Measurements from ENCODE around the gene DAND5. TPM values are rescaled to one million over a fixed set of nuclear protein-coding genes. Genes with fewer than 3 reads are reported as not detected.
A peak's percentile ranks its signal among the peaks of the same experiment; 100 is the strongest.

DAND5 gene
- total RNA-seq, 1 donor from 2014 or later = not detected

DNA sequence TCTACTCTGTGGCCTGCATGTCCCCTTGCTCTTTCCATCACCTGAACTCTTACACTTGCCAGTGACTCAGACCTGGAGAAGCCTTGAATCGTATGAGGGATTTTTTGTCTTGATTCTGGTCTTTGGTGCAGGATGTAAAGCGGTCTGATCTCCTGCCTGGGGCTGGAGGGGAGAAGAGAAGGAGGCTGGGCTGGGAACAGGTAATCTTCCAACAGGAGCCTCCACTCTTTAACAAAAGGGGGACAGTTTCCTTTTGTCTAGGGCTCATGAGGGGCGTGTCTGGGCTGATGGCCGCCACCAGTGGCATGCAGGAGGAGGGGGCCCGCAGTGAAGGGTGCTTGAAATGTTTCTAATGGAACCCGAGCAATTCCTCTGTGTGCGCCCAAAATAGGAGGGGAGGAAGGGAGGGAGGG lies 50.6 kb downstream of the DAND5 start:
- Mint-ChIP-seq H3K36me3 (peaks cover 6% of the 10 kb centered on the region), H3K27ac (no peak overlapping the region), H3K9me3 (no peaks in the 10 kb centered on the region), H3K27me3 (ENCODE audit: low read depth) (peaks cover 96% of the 10 kb centered on the region), H3K4me1 (peaks cover 60% of the 10 kb centered on the region), H3K4me3 (no peak overlapping the region)
- no peak for DNase-seq (ENCODE audit: low spot score in 2 of 2, unreplicated experiment in 2 of 2)
- TF ChIP-seq, protein P1, sequence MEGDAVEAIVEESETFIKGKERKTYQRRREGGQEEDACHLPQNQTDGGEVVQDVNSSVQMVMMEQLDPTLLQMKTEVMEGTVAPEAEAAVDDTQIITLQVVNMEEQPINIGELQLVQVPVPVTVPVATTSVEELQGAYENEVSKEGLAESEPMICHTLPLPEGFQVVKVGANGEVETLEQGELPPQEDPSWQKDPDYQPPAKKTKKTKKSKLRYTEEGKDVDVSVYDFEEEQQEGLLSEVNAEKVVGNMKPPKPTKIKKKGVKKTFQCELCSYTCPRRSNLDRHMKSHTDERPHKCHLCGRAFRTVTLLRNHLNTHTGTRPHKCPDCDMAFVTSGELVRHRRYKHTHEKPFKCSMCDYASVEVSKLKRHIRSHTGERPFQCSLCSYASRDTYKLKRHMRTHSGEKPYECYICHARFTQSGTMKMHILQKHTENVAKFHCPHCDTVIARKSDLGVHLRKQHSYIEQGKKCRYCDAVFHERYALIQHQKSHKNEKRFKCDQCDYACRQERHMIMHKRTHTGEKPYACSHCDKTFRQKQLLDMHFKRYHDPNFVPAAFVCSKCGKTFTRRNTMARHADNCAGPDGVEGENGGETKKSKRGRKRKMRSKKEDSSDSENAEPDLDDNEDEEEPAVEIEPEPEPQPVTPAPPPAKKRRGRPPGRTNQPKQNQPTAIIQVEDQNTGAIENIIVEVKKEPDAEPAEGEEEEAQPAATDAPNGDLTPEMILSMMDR (IDR thresholded peaks at IDR 0.05; ENCODE audit: unreplicated experiment) = no peak

DNA sequence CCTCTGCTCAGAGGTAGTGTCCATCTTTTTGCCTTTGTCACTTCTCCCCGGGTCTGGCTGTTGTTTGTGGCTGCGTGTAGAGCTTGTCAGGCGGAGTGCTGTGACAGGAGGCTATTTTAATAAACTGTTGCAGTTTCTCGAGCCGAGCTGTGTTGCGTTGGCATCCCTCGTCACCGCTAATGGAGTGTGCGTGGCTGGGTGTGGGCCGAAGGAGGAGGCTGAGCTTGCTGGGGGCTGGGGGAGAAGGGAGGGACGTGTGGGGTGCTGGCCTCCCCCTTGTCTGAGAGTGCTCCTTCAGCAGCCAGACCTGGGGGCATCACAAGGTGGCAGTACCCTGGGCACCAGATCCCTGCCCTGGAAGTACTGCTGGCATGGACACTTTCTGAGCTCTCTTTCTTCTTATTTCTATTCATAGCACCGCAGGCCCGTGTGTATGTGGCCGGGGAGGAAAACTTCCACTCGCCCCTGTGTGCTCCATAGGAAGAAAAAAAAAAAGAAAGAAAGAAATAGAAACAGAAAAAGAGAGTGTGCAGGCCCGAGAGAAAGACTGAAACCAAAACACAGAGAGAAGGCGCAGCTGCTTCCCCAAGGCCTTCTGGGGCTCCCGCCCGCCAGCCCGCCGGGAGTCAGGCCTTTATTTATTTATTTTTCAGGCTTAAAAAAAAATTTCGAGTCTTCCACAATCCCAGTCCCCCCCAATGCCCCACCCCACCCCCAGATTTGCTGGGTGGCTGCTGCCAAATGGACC lies 52.9 kb downstream of the DAND5 start:
- peak overlapping the region; percentile 53 for H3K27ac Mint-ChIP-seq
- TF ChIP-seq, protein P1 (IDR thresholded peaks at IDR 0.05; ENCODE audit: unreplicated experiment) = no peak
- no peaks in the 10 kb centered on the region for H3K9me3 Mint-ChIP-seq
- DNase-seq (ENCODE audit: low spot score in 2 of 2, unreplicated experiment in 2 of 2) = no peak
- peaks cover 67% of the 10 kb centered on the region for H3K4me1 Mint-ChIP-seq
- H3K4me3 Mint-ChIP-seq = peak overlapping the region; percentile 23
- H3K36me3 Mint-ChIP-seq = peaks cover 25% of the 10 kb centered on the region
- peaks cover 97% of the 10 kb centered on the region for H3K27me3 Mint-ChIP-seq (ENCODE audit: low read depth)

- Mint-ChIP-seq H3K27ac (peak overlapping the region; percentile 76), H3K27me3 (ENCODE audit: low read depth) (peaks cover 97% of the 10 kb centered on the region), H3K9me3 (no peaks in the 10 kb centered on the region), H3K4me3 (peak overlapping the region; percentile 54), H3K4me1 (peaks cover 59% of the 10 kb centered on the region), H3K36me3 (peaks cover 25% of the 10 kb centered on the region)
- TF ChIP-seq, protein P1 (IDR thresholded peaks at IDR 0.05; ENCODE audit: unreplicated experiment) = no peak
- no peak for DNase-seq (ENCODE audit: low spot score in 2 of 2, unreplicated experiment in 2 of 2)
Measured at GRCh38 chr19:13022859-13023636, 53.7 kb downstream of the DAND5 start.

DNA sequence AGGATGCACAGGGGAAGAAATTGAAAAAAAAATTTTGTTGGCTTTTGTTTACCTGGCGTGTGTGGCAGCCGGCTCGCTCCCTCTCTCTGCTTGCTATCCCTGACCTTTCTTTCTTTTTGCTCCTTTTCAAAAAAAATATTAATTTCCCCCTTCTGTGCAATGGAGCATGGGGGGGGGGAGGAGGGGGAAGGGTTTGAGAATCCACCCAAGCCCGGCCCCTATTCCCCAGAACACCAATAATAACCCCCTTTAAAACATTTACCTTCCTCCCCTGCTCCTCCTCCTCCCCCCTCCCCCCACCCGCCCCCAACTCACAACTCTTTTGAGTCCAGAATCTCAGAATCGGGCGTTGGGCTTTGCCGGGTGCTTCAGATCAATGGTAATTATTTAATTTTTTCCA lies 54.3 kb downstream of the DAND5 start:
- H3K27ac Mint-ChIP-seq = no peak overlapping the region
- TF ChIP-seq, protein P1 (IDR thresholded peaks at IDR 0.05; ENCODE audit: unreplicated experiment) = no peak
- H3K27me3 Mint-ChIP-seq (ENCODE audit: low read depth) = peaks cover 97% of the 10 kb centered on the region

More for the DNA sequence above, 54.3 kb downstream of the DAND5 start:
- Mint-ChIP-seq H3K36me3 (peaks cover 30% of the 10 kb centered on the region), H3K4me1 (peaks cover 56% of the 10 kb centered on the region), H3K4me3 (peak overlapping the region; percentile 59), H3K9me3 (no peaks in the 10 kb centered on the region)
- no peak for DNase-seq (ENCODE audit: low spot score in 2 of 2, unreplicated experiment in 2 of 2)

Small RNA genes lying within 50 kb of the gene (microRNA-seq; reads per million reads assigned to microRNA genes)
- gene MIR5695 (0.88 reads per million), gene MIR6515 (3.2 reads per million, percentile 6 among the genes with 10 or more reads in this experiment)

Other genes with a start within 250 kb of the DAND5 start
- gene TNPO2, start 245.6 kb upstream of the DAND5 start, total RNA-seq = 105 to 116 TPM (median 105 TPM) in 3 replicates
- 148 to 161 TPM (median 156 TPM) in 3 replicates for gene TRIR, start 234.9 kb upstream of the DAND5 start, total RNA-seq
- 44.6 to 49.8 TPM (median 46.9 TPM) in 3 replicates for gene GET3, start 232.1 kb upstream of the DAND5 start, total RNA-seq
- gene BEST2, start 217.8 kb upstream of the DAND5 start, total RNA-seq = not detected in 3 replicates
- gene HOOK2, start 194.0 kb upstream of the DAND5 start, total RNA-seq = 89.2 to 93.7 TPM (median 92.7 TPM) in 3 replicates
- gene JUNB, start 178.1 kb upstream of the DAND5 start, total RNA-seq = 160 to 169 TPM (median 164 TPM) in 3 replicates
- 361 to 381 TPM (median 380 TPM) in 3 replicates for gene PRDX2, start 167.8 kb upstream of the DAND5 start, total RNA-seq
- 8.4 to 11.4 TPM (median 8.8 TPM) in 3 replicates for gene THSD8, start 167.5 kb upstream of the DAND5 start, total RNA-seq
- 17.5 to 22.7 TPM (median 19.8 TPM) in 3 replicates for gene RNASEH2A, start 163.0 kb upstream of the DAND5 start, total RNA-seq
- gene RTBDN, start 135.0 kb upstream of the DAND5 start, total RNA-seq = not detected in 3 replicates
- 4.0 to 5.8 TPM (median 4.4 TPM) in 3 replicates for gene MAST1, start 131.1 kb upstream of the DAND5 start, total RNA-seq
- 20.4 to 23.6 TPM (median 23.5 TPM) in 3 replicates for gene DNASE2, start 88.1 kb upstream of the DAND5 start, total RNA-seq
- gene KLF1, start 82.4 kb upstream of the DAND5 start, total RNA-seq = 0.13 TPM in 1 of 3 replicates, not detected in the others
- 29.7 to 31.5 TPM (median 30.2 TPM) in 3 replicates for gene GCDH, start 78.4 kb upstream of the DAND5 start, total RNA-seq
- gene SYCE2, start 50.3 kb upstream of the DAND5 start, total RNA-seq = 0.86 to 0.98 TPM (median 0.97 TPM) in 3 replicates
- 54.5 to 58.4 TPM (median 58.3 TPM) in 3 replicates for gene FARSA, start 35.9 kb upstream of the DAND5 start, total RNA-seq
- 863 to 886 TPM (median 869 TPM) in 3 replicates for gene CALR, start 31.0 kb upstream of the DAND5 start, total RNA-seq
- 78.6 to 87.4 TPM (median 80.7 TPM) in 3 replicates for gene RAD23A, start 23.7 kb upstream of the DAND5 start, total RNA-seq
- 18.7 to 19.1 TPM (median 18.8 TPM) in 3 replicates for gene GADD45GIP1, start 12.4 kb upstream of the DAND5 start, total RNA-seq
- 52.4 to 55.5 TPM (median 53.8 TPM) in 3 replicates for gene NFIX, start 25.9 kb downstream of the DAND5 start, total RNA-seq
- gene LYL1, start 133.3 kb downstream of the DAND5 start, total RNA-seq = 3.4 to 4.0 TPM (median 3.8 TPM) in 3 replicates
- gene TRMT1, start 147.2 kb downstream of the DAND5 start, total RNA-seq = 53.9 to 58.6 TPM (median 57.0 TPM) in 3 replicates
- gene NACC1, start 148.7 kb downstream of the DAND5 start, total RNA-seq = 63.0 to 76.4 TPM (median 74.5 TPM) in 3 replicates
- gene STX10, start 180.8 kb downstream of the DAND5 start, total RNA-seq = 52.7 to 58.4 TPM (median 56.7 TPM) in 3 replicates
- 278 to 284 TPM (median 282 TPM) in 3 replicates for gene IER2, start 180.8 kb downstream of the DAND5 start, total RNA-seq